Endothelial cell of umbilical vein (primary cell): ENCODE results near the gene ATXN1. TPM values are rescaled to one million over a fixed set of nuclear protein-coding genes. Genes with fewer than 3 reads are reported as not detected.

ENCODE experiments used
- BruUV-seq: library from RNA; stranded (reverse); fragments of 400-500 nt; replicated peaks from 2 replicates; lab custom pipeline; 2021; lab: Mats Ljungman, UMichigan
- CTCF ChIA-PET: fragments of 300-600, 350-600 bp; sonication (Branson Sonifier 250); formaldehyde crosslinking; loops from one replicate; lab custom pipeline; 2021; ENCODE audit warnings: antibody characterized with exemption, inconsistent platforms; lab: Charles Lee
- POLR2A ChIA-PET: fragments of 300-600, 350-600 bp; sonication (Branson Sonifier 250); formaldehyde crosslinking; loops from one replicate; lab custom pipeline; 2021; ENCODE audit warnings: antibody characterized with exemption, inconsistent platforms; lab: Charles Lee
- DNase-seq: peaks from one replicate; pipeline ENCODE4 v3.0.0-alpha.2; 2011; ENCODE audit warnings: low read depth, low spot score
- FAIRE-seq: peaks from 2 replicates; lab custom pipeline; 2011; peaks lifted over from hg19 to GRCh38; lab: Jason Lieb, UNC
- H2AFZ ChIP-seq: 2 replicates; pipeline ENCODE4 v1.6.0; 2012; ENCODE audit warnings: low read depth, low read length, control low read depth, inconsistent platforms
- H3K27ac ChIP-seq: 2 replicates; pipeline ENCODE4 v1.5.1; 2011; ENCODE audit warnings: low read depth, mild to moderate bottlenecking, control low read depth, low read length, moderate library complexity; ENCODE audit not compliant: insufficient read depth
- H3K27me3 ChIP-seq, 2 experiments: 2 replicates each; pipeline versions ENCODE4 v1.6.0 to v1.6.1; 2011; ENCODE audit warnings: low read length in 2 of 2, mixed read lengths in 1 of 2; ENCODE audit not compliant: control insufficient read depth in 2 of 2, insufficient read depth in 2 of 2
- H3K36me3 ChIP-seq, 2 experiments: 2 replicates in 1 of 2; 3 replicates in 1 of 2; pipeline ENCODE4 v1.5.1; 2011; ENCODE audit warnings: low read length in 2 of 2, mild to moderate bottlenecking in 1 of 2, moderate library complexity in 1 of 2; ENCODE audit not compliant: control insufficient read depth in 2 of 2, insufficient read depth in 2 of 2; ENCODE audit errors: extremely low read depth in 1 of 2
- H3K4me1 ChIP-seq: 3 replicates; pipeline ENCODE4 v1.5.1; 2011; ENCODE audit warnings: mild to moderate bottlenecking, low read length; ENCODE audit not compliant: control insufficient read depth, insufficient read depth; ENCODE audit errors: extremely low read depth
- H3K4me2 ChIP-seq: 2 replicates; pipeline ENCODE4 v1.6.1; 2011; ENCODE audit warnings: low read length, control low read depth, mixed read lengths; ENCODE audit not compliant: insufficient read depth
- H3K4me3 ChIP-seq, 3 experiments: fragments of 200-600 bp in 1 of 3; sonication (generic), shearing (Covaris generic) in 1 of 3; replicated peaks in 1 of 3; 2 replicates each; pipeline ENCODE4 v1.5.1; 2011 to 2016; ENCODE audit warnings: control low read depth in 3 of 3, low read length in 3 of 3, mild to moderate bottlenecking in 2 of 3, inconsistent platforms in 1 of 3, low read depth in 1 of 3, moderate library complexity in 1 of 3; ENCODE audit not compliant: insufficient read depth in 1 of 3
- H3K79me2 ChIP-seq: 2 replicates; pipeline ENCODE4 v1.6.0; 2012; ENCODE audit warnings: low read length, inconsistent platforms; ENCODE audit not compliant: control insufficient read depth, insufficient read depth
- H3K9ac ChIP-seq: replicated peaks from 2 replicates; pipeline ENCODE3; 2011; ENCODE audit warnings: low read length, control low read depth; ENCODE audit not compliant: insufficient read depth; ENCODE audit errors: extremely low read depth
- H3K9me1 ChIP-seq: replicated peaks from 3 replicates; pipeline ENCODE4 v1.6.0; 2011; ENCODE audit warnings: mild to moderate bottlenecking, low read length; ENCODE audit not compliant: control insufficient read depth, insufficient read depth; ENCODE audit errors: extremely low read depth
- H3K9me3 ChIP-seq: replicated peaks from 2 replicates; pipeline ENCODE4 v1.5.1; 2012; ENCODE audit warnings: low read length, inconsistent platforms; ENCODE audit not compliant: control insufficient read depth, insufficient read depth
- H4K20me1 ChIP-seq: replicated peaks from 2 replicates; pipeline ENCODE3; 2011; ENCODE audit warnings: mild to moderate bottlenecking, low read length; ENCODE audit not compliant: control insufficient read depth, insufficient read depth; ENCODE audit errors: extremely low read depth
- EZH2 ChIP-seq: IDR thresholded peaks from 2 replicates; pipeline ENCODE4 v1.6.1; 2012; ENCODE audit warnings: borderline replicate concordance, low read depth, mild to moderate bottlenecking, moderate library complexity, low read length, inconsistent platforms; ENCODE audit not compliant: severe bottlenecking
- FOS ChIP-seq: IDR thresholded peaks from 2 replicates; pipeline ENCODE4 v1.6.1; 2011; ENCODE audit warnings: mild to moderate bottlenecking, low read length, moderate library complexity, borderline replicate concordance; ENCODE audit not compliant: insufficient read depth
- GATA2 ChIP-seq: IDR thresholded peaks from 2 replicates; pipeline ENCODE4 v1.7.0; 2011; ENCODE audit warnings: low read depth, mild to moderate bottlenecking, moderate library complexity, mixed read lengths, low read length; ENCODE audit not compliant: insufficient read length, insufficient read depth
- MAX ChIP-seq: IDR thresholded peaks from 2 replicates; pipeline ENCODE4 v1.6.1; 2011; ENCODE audit not compliant: insufficient read depth, insufficient read length
- MYC ChIP-seq: IDR thresholded peaks from one replicate; pipeline ENCODE4 v1.6.1; 2011; ENCODE audit warnings: mild to moderate bottlenecking, low read depth, low read length
- POLR2A ChIP-seq: IDR thresholded peaks from 2 replicates; pipeline ENCODE4 v1.6.1; 2012; ENCODE audit warnings: low read depth, mild to moderate bottlenecking, control low read depth, low read length
- POLR2AphosphoS5 ChIP-seq: IDR thresholded peaks from 2 replicates; pipeline ENCODE4 v1.6.1; 2012; ENCODE audit warnings: low read depth, mild to moderate bottlenecking, control low read depth, low read length, moderate library complexity; ENCODE audit not compliant: insufficient read depth
- dilution Hi-C: fragments of 300-500 bp; cut with MboI; formaldehyde crosslinking; loops from one replicate; pipeline ENCODE4 v1.15.0; 2019; ENCODE audit warnings: low sequenced_read_pairs; ENCODE audit not compliant: extremely low pct_ligation_motif_present
- intact Hi-C: fragments of 100-400 bp; cut with micrococcal nuclease; formaldehyde crosslinking; loops from one replicate; pipeline ENCODE4 v1.10.0; 2022
- polyA plus RNA-seq, 4 experiments: library from polyadenylated mRNA; depleted of rRNA in 3 of 4; stranded (reverse) in 3 of 4; unstranded in 1 of 4; fragments of >200 nt; gene quantifications; 2 replicates each; pipeline versions ENCODE4 v1.2.1 to v1.2.3, GENCODE V29; 2011 to 2012; ENCODE audit warnings: missing spikeins in 1 of 4
- total RNA-seq: library from RNA; stranded (reverse); gene quantifications from 2 replicates; pipeline ENCODE4 v1.2.3, GENCODE V29; 2021

The ATXN1 gene
- total and polyA plus RNA-seq, 2 donors (not counting 3 experiments of a cell fraction or from before 2014, with no cell fraction given): 16.4 to 33.0 TPM

DNA sequence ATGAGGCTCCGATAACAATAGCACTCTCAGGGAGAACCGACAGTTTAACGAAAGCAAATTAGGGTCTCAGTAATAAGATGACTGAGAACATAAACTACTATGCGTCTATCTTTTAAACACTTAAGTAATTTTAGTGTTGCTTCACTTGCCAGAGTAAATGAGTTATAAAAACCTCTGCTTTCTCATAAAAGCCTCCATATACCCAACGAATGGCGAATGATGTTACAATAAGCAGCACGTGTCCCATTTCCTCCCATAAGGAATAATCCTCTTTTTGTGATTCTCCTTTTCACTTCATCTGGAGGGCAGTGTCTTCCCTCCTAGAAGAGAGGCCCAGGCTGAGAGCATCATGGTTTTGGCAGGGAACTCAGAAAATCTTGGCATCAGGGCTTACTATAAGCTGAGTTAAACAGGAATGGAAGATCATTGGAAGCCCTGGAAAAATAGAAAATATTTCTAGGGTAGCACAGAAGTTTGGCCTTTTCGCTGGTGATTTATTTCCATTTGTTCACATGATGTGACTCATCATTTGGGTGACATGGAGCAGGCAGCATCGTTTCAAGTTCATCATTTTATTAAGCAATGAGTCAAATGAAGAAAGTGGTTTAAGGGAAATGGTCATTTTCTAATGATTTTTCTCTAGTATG is 255.4 kb downstream of the ATXN1 start:
- Histone ChIP-seq H3K27me3 (no peaks in the 10 kb centered on the region), H3K9me3 (no peaks in the 10 kb centered on the region), H3K9ac (no peak overlapping the region), H3K4me3 (no peak overlapping the region), H3K27ac (no peak overlapping the region), H3K36me3 (no peaks in the 10 kb centered on the region), H4K20me1 (no peaks in the 10 kb centered on the region), H3K79me2 (no peaks in the 10 kb centered on the region), H3K9me1 (no peaks in the 10 kb centered on the region), H2AFZ (no peak overlapping the region), H3K4me1 (no peaks in the 10 kb centered on the region), H3K4me2 (no peak overlapping the region)
- POLR2A ChIA-PET: no interaction called here
- no peak for TF ChIP-seq GATA2
- TF ChIP-seq FOS: peak; percentile 30
- no peak for TF ChIP-seq MAX
- no peak for TF ChIP-seq EZH2
- TF ChIP-seq MYC: no peak
- no TSS peak for BruUV-seq
- FAIRE-seq (no peak), DNase-seq (peak; percentile 16)
- CTCF ChIA-PET: interaction anchor here (1.0 to 2.5 kb wide), 5 partner anchors 8 to 265 kb away, joined by 3 to 6 read pairs (median 3); partner anchors contain the start of gene ATXN1
- intact Hi-C loops (no loop called here), dilution Hi-C loops (no loop called here)

GRCh38 chr6:16504609-16505008 is 256.7 kb downstream of the ATXN1 start:
- CTCF ChIA-PET: interaction anchor here (0.7 to 2.5 kb wide), 6 partner anchors 9 to 266 kb away, joined by 3 to 7 read pairs (median 4); partner anchors contain the start of gene ATXN1
- Histone ChIP-seq H3K27me3 (no peaks in the 10 kb centered on the region), H3K9ac (no peak overlapping the region), H2AFZ (no peak overlapping the region), H4K20me1 (no peaks in the 10 kb centered on the region), H3K36me3 (no peaks in the 10 kb centered on the region), H3K79me2 (no peaks in the 10 kb centered on the region), H3K9me1 (no peaks in the 10 kb centered on the region), H3K4me3 (no peak overlapping the region), H3K9me3 (no peaks in the 10 kb centered on the region), H3K4me1 (no peaks in the 10 kb centered on the region), H3K4me2 (no peak overlapping the region), H3K27ac (no peak overlapping the region)
- intact Hi-C loops: no loop called here
- no peak for FAIRE-seq
- dilution Hi-C loops: no loop called here
- POLR2A ChIA-PET: no interaction called here
- no peak for DNase-seq
- no peak for TF ChIP-seq FOS
- TF ChIP-seq POLR2AphosphoS5: no peak
- no peak for TF ChIP-seq GATA2
- no peak for TF ChIP-seq POLR2A
- TF ChIP-seq MAX: no peak
- TF ChIP-seq EZH2: no peak
- BruUV-seq: no TSS peak
